GM12801 (cell line): ENCODE measurements around the gene USP54.

Experiments
- TF ChIP-seq, protein P1 (sequence below): IDR thresholded peaks from one replicate; pipeline ENCODE4 v1.5.1; 2011; ENCODE audit warnings: control low read depth; ENCODE audit not compliant: insufficient read length; ENCODE audit errors: extremely low read depth

The USP54 gene

DNA sequence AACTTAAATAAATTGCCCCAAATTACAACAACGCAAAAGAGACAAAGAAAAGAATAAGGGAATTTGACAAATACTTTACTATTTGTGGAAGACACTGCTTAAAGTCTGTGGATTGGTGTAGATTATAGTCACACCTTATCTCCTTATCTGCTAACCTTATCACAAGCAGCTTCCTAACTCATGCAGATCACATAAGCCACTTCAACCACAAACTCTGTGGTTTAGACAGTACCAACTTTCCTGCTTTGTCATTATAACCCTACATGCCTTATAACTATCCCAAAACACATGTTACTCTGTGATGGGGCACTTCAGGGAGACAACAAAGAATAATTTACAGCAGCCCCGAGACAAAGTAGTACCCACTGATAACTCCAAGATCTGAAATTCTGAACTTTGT, 53.9 kb downstream of the USP54 start:
- TF ChIP-seq, protein P1, sequence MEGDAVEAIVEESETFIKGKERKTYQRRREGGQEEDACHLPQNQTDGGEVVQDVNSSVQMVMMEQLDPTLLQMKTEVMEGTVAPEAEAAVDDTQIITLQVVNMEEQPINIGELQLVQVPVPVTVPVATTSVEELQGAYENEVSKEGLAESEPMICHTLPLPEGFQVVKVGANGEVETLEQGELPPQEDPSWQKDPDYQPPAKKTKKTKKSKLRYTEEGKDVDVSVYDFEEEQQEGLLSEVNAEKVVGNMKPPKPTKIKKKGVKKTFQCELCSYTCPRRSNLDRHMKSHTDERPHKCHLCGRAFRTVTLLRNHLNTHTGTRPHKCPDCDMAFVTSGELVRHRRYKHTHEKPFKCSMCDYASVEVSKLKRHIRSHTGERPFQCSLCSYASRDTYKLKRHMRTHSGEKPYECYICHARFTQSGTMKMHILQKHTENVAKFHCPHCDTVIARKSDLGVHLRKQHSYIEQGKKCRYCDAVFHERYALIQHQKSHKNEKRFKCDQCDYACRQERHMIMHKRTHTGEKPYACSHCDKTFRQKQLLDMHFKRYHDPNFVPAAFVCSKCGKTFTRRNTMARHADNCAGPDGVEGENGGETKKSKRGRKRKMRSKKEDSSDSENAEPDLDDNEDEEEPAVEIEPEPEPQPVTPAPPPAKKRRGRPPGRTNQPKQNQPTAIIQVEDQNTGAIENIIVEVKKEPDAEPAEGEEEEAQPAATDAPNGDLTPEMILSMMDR: no peak

GRCh38 chr10:73534857-73535256, 56.3 kb downstream of the USP54 start:
- TF ChIP-seq, protein P1: no peak

GRCh38 chr10:73529089-73529832, 61.9 kb downstream of the USP54 start:
- TF ChIP-seq, protein P1: no peak

GRCh38 chr10:73522263-73522662, 68.9 kb downstream of the USP54 start:
- TF ChIP-seq, protein P1: no peak

GRCh38 chr10:73519336-73519735, 71.8 kb downstream of the USP54 start:
- TF ChIP-seq, protein P1: no peak

GRCh38 chr10:73517166-73517888, 73.8 kb downstream of the USP54 start:
- TF ChIP-seq, protein P1: no peak

DNA sequence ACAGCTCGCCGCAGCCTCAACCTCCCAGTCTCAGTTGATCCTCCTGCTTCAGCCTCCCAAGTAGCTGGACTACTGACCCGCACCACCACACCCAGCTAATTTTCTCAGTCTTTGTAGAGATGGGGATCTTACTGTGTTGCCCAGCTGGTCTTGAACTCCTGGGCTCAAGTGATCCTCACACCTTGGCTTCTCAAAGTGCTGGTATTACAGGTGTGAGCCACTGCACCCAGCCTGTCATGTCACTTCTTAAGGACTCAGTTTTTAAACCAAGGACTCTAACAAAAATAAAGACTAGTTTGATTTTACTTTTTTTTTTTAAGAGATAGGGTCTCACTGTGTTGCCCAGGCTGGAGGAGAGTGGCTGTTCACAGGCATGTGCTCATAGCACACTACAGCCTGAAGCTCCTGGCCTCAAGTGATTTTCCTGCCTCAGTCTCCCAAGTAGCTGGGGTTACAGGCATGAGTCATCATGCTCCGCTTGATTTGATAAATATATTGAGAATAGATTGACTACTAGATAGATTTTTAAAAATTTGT, 78.9 kb downstream of the USP54 start:
- TF ChIP-seq, protein P1: no peak
